Esophagus squamous epithelium (tissue), 5 donors: Measurements from ENCODE around the gene PHC2. TPM values are rescaled to one million over a fixed set of nuclear protein-coding genes. Genes with fewer than 3 reads are reported as not detected.
"Not testable (repeated sequence)": the region's sequence is repeated elsewhere in the genome, so short reads cannot be mapped to it uniquely, and the experiment has no call there.

Source experiments
- DNase-seq: peaks from one replicate; lab custom pipeline; 2025; lab: John Stamatoyannopoulos, UW
- H3K27ac ChIP-seq, 4 donors: fragments of 200-600 bp; sonication (generic); one replicate each; pipeline ENCODE4 v1.5.1; 2016 to 2019; ENCODE audit warnings: mild to moderate bottlenecking in 1 of 4
- H3K27me3 ChIP-seq, 4 donors: fragments of 200-600 bp; sonication (generic); 1 replicate in 3 of 4; 2 replicates in 1 of 4; pipeline versions ENCODE4 v1.5.1 to v1.6.0; 2017 to 2021; ENCODE audit warnings: antibody characterized with exemption in 1 of 4
- H3K36me3 ChIP-seq, 3 donors: fragments of 200-600 bp; sonication (generic); one replicate each; pipeline ENCODE4 v1.5.1; 2016 to 2019
- H3K4me1 ChIP-seq, 3 donors: fragments of 200-600 bp; sonication (generic); one replicate each; pipeline ENCODE4 v1.5.1; 2017 to 2019
- H3K4me3 ChIP-seq, 4 donors: fragments of 200-600 bp; sonication (generic); 1 replicate in 3 of 4; 2 replicates in 1 of 4; pipeline ENCODE4 v1.5.1; 2016 to 2019; ENCODE audit warnings: mild to moderate bottlenecking in 2 of 4, moderate library complexity in 1 of 4
- H3K9me3 ChIP-seq, 3 donors: fragments of 200-600 bp; sonication (generic); one replicate each; pipeline ENCODE4 v1.5.1; 2016 to 2019
- POLR2A ChIP-seq, 4 donors: fragments of 450-650 bp; IDR thresholded peaks; one replicate each; pipeline ENCODE4 v1.6.1; 2017; ENCODE audit warnings: antibody characterized with exemption in 4 of 4, mild to moderate bottlenecking in 4 of 4, moderate library complexity in 3 of 4
- WGBS, 2 donors: methylation state at CpG; one replicate each; pipeline ENCODE4 v1.1.5; 2018; 5-methylcytosine and 5-hydroxymethylcytosine counted together
- intact Hi-C: fragments of 100-400 bp; cut with DNase I; formaldehyde crosslinking; loops from one replicate; pipeline ENCODE4 v1.15.0; 2022
- total RNA-seq, 4 donors: library from RNA; depleted of rRNA; stranded (reverse); fragments of >200 nt; gene quantifications; one replicate each; pipeline ENCODE4 v1.1.0, GENCODE V29; 2016
- TF ChIP-seq, protein P1 (sequence below), 6 experiments: fragments of 450-650 bp in 4 of 6; fragments of 200-600 bp in 2 of 6; sonication (generic) in 2 of 6; IDR thresholded peaks; one replicate each; pipeline ENCODE4 v1.5.1; 2016 to 2019; ENCODE audit warnings: antibody characterized with exemption in 6 of 6, mild to moderate bottlenecking in 4 of 6, moderate library complexity in 4 of 6
- donor health status: DM: yes; HTN: yes; CAD: no.

Gene PHC2
- total RNA-seq, 4 donors from 2014 or later, result 27.4 to 92.1 (median 50.6) TPM

GRCh38 chr1:33312413-33312749 lies 118.5 kb downstream of the PHC2 start:
- 76 to 92% methylated on average over 2 to 4 of the region's 5 CpGs for WGBS, 2 donors
- TF ChIP-seq, protein P1, sequence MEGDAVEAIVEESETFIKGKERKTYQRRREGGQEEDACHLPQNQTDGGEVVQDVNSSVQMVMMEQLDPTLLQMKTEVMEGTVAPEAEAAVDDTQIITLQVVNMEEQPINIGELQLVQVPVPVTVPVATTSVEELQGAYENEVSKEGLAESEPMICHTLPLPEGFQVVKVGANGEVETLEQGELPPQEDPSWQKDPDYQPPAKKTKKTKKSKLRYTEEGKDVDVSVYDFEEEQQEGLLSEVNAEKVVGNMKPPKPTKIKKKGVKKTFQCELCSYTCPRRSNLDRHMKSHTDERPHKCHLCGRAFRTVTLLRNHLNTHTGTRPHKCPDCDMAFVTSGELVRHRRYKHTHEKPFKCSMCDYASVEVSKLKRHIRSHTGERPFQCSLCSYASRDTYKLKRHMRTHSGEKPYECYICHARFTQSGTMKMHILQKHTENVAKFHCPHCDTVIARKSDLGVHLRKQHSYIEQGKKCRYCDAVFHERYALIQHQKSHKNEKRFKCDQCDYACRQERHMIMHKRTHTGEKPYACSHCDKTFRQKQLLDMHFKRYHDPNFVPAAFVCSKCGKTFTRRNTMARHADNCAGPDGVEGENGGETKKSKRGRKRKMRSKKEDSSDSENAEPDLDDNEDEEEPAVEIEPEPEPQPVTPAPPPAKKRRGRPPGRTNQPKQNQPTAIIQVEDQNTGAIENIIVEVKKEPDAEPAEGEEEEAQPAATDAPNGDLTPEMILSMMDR (IDR thresholded peaks at IDR 0.05), result no peak
- TF ChIP-seq POLR2A (IDR thresholded peaks at IDR 0.05), result no peak
- peaks cover 0 to under 1% (median 0%) of the 10 kb centered on the region in 3 donors for H3K4me1 ChIP-seq
- H3K36me3 ChIP-seq, result no peaks in the 10 kb centered on the region
- no peaks in the 10 kb centered on the region for H3K9me3 ChIP-seq
- intact Hi-C loops, result no loop called here
- H3K27ac ChIP-seq, result no peak overlapping the region
- DNase-seq, result no peak
- no peak overlapping the region for H3K4me3 ChIP-seq
- no peaks in the 10 kb centered on the region for H3K27me3 ChIP-seq

DNA sequence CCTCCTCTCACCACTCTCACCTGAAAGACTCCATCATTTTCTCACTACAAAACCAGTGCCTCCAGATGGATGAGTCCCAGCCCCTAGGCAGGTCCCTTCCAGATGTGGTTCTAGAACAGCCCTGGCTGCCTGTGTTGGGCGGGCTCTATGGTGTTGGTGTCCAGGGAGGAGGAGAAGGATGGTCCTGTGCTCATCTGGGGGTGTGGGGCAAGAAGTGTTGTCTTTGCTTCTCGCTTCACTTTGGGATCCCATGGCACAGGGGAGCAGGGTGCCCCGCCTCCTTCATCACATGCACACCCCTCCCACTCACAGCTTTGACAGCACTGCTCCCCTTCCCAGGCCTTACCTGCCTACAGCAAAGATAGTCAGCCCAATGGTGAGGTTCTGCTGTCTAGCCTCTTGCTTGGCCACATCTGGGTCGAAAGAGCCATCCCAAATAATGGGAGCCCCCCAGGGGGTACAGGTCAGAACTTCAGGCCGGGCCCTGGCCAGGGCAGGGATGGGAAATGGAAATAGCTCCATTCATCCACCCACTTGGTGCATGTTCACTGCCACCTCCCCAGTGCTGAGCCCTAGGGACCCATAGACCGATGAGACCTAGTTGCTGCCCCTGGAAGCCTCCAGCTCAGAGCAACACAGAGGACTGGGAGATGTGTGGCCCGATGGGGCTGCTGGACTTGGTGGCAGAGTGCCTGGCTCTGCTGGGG lies 119.0 kb downstream of the PHC2 start:
- Histone ChIP-seq H3K4me1 (peaks cover 0 to 6% (median 4%) of the 10 kb centered on the region in 3 donors), H3K9me3 (no peaks in the 10 kb centered on the region), H3K4me3 (no peak overlapping the region), H3K36me3 (no peaks in the 10 kb centered on the region), H3K27ac (no peak overlapping the region), H3K27me3 (peaks cover 0 to 5% (median 0%) of the 10 kb centered on the region in 4 donors)
- WGBS, 2 donors, result 88% methylated on average over 3 to 6 of the region's 7 CpGs
- no peak for DNase-seq
- TF ChIP-seq POLR2A (IDR thresholded peaks at IDR 0.05), result no peak
- TF ChIP-seq, protein P1 (IDR thresholded peaks at IDR 0.05), result no peak
- intact Hi-C loops, result no loop called here

DNA sequence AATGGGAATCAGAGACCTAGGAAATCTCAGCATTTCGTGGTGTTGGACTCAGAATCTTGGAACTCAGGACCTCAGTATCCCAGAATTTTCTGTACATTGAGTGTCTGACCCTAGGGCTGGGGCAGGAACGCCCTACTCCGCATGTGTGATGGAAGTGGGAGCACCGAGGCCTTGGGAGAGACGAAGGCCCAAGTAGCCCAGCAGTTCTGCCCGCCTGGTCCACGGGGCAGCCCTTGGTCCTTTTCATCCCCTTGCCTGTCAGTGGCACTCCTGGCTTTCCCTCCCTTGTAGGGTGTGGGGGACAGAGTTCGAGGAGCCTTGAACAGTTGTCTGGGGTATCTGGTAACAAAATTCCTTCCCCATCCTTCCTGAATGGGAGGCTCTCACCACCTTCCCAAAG lies 120.2 kb downstream of the PHC2 start:
- DNase-seq, result no peak
- no peak overlapping the region for H3K4me3 ChIP-seq
- no peak overlapping the region for H3K27ac ChIP-seq
- H3K4me1 ChIP-seq, result peaks cover 5 to 15% (median 12%) of the 10 kb centered on the region in 3 donors
- intact Hi-C loops, result no loop called here
- TF ChIP-seq, protein P1 (IDR thresholded peaks at IDR 0.05), result no peak
- no peaks in the 10 kb centered on the region for H3K36me3 ChIP-seq
- peaks cover 0 to 14% (median 0%) of the 10 kb centered on the region in 4 donors for H3K27me3 ChIP-seq
- H3K9me3 ChIP-seq, result no peaks in the 10 kb centered on the region
- WGBS, 2 donors, result 82 to 87% methylated on average over 5 to 7 of the region's 8 CpGs

DNA sequence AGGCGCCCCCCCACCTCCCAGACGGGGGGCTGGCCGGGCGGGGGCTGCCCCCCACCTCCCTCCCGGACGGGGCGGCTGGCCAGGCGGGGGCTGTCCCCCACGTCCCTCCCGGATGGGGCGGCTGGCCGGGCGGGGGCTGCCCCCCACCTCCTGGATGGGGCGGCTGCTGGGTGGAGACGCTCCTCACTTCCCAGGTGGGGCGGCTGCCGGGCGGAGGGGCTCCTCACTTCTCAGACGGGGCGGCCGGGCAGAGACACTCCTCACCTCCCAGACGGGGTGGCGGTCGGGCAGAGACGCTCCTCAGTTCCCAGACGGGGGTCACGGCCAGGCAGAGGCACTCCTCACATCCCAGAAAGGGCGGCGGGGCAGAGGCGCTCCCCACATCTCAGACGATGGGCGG lies 121.5 kb downstream of the PHC2 start:
- intact Hi-C loops, DNase-seq, H3K27ac ChIP-seq, H3K4me3 ChIP-seq, H3K36me3 ChIP-seq, H3K9me3 ChIP-seq: not testable (repeated sequence)
- WGBS, 2 donors, result no CpG with 5 or more reads among the region's 32 CpGs
- peaks cover 0 to 14% (median 0%) of the 10 kb centered on the region in 4 donors for H3K27me3 ChIP-seq
- peaks cover 5 to 15% (median 12%) of the 10 kb centered on the region in 3 donors for H3K4me1 ChIP-seq

GRCh38 chr1:33307494-33307864 lies 123.4 kb downstream of the PHC2 start:
- Histone ChIP-seq H3K4me3 (no peak overlapping the region), H3K27ac (no peak overlapping the region), H3K36me3 (no peaks in the 10 kb centered on the region), H3K4me1 (peaks cover 5 to 15% (median 12%) of the 10 kb centered on the region in 3 donors), H3K27me3 (peaks cover 0 to 14% (median 0%) of the 10 kb centered on the region in 4 donors), H3K9me3 (no peaks in the 10 kb centered on the region)
- TF ChIP-seq, protein P1 (IDR thresholded peaks at IDR 0.05), result no peak
- no peak for TF ChIP-seq POLR2A (IDR thresholded peaks at IDR 0.05)
- 81 to 88% methylated on average over 2 to 3 of the region's 5 CpGs for WGBS, 2 donors
- intact Hi-C loops, result no loop called here
- DNase-seq, result no peak
